ENCODE results near the gene DCBLD1.
"Not testable (repeated sequence)": the region's sequence is repeated elsewhere in the genome, so short reads cannot be mapped to it uniquely, and the experiment has no call there.

The DCBLD1 gene

DNA sequence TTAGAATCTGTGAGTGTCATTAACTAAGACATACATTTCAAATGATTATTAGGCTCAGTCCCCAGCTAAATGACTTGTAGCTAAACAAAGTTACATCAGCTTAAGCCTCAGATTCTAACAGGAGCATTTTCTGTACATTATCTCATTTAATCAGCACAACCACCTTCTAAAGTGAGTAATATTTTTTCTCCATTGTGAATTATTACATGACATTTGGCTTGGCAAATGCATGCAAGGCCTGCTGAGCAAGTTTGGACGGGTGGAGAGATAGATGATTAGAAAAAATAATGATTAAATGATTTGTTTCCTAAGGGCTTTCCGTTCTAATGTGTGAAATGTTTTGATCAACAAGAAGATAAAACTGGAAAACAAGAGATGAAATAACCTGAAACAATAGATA is 20.7 kb downstream of the DCBLD1 start:
- DNase-seq, result no peak

DNA sequence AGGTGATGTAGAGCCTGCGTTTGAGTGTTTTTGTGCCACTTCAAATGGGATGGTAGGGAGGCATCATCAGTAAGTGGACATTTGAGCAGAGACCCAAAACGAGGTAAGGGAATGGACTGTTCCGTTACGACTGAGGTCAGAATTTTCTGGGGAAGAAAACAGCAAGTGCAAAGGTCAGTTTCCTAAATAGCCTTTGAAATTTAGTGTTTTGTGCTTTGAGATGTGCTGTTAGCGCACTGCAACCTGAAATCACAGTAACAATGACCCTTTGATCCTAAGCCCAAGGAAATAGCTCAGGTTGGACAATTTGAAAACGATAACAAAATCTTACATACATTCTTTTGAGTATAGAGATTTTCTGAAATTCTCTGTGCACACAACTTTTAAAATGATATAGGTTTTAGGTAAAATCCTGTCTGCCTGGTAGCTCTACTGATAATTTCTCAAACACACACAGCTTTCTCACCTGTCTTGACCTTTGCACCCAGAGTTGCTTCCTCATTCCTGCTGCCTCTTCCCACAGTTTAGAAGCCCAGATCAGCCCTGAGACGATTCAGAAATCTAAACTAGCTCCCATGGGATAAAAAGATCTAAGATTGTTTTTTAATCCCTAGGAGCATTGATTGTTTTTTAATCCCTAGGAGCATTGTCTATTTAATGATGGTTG is 22.1 kb downstream of the DCBLD1 start:
- DNase-seq, result no peak

DNA sequence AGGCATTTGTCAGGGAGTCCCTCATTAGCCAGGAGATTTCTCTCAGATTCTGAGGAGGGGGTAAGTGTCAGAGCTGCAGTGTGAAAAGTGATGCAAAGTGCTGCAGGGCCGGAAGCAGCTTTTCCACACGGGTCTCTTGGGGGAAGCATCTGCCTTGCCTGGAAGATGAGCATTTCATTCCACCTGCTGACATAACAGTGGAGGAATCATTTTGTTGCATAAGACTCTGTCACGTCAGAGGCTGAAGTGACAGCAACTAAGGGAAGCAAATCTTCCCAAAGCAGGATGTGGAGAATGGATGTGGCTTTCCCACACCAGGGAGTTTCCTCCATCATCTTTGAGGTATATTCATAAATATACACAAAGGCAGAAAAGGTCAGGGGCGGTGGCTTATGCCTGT is 22.8 kb downstream of the DCBLD1 start:
- DNase-seq, result no peak

DNA sequence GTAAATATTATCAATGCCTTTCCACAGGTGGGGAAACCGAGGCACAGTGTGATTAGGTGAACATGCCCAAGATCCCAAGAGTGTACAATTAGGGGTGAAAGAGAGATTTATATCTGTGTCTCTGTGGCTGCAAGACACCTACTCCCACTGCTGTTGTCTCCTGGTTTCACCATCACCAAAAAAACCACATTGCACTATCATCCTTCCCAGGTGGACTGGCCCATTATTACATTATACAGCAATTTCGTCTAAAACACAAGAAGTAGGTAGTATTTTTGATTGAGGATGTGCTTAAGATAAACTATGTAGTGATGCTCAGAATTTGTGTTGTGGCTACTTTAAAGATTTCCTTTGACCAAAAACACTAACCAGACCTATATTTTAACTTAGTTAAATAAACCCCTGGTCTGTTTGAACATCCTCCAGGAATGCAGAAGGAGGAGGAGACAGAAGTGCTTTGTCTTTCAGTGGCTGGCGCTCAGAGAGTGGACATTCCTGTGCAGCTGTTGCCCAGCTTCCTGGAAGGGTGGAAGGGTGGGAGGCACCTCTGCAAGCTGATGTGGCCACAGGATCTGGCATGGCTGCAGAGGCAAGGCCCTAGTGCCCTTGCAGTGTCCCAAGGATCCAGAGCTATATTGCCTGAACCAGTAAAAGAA is 23.8 kb downstream of the DCBLD1 start:
- no peak for DNase-seq

DNA sequence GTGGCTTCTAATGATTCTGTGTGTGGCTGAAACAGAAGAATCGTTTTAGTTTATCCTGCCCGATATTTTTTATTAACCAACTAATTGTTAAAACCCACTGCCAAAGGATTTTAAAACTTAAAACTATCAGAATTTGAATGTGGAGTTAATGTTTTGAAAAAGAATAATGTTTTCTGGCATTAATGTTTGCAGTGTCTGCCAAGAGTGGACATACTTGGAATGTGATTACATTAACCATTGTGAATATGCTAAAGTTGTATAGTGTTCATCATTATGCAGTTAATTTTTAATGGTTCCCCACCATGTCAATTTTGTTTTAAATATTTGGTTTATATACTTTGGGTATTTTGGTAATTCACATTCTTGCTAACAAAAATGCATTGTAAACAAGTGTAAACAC is 24.4 kb downstream of the DCBLD1 start:
- DNase-seq, result no peak

DNA sequence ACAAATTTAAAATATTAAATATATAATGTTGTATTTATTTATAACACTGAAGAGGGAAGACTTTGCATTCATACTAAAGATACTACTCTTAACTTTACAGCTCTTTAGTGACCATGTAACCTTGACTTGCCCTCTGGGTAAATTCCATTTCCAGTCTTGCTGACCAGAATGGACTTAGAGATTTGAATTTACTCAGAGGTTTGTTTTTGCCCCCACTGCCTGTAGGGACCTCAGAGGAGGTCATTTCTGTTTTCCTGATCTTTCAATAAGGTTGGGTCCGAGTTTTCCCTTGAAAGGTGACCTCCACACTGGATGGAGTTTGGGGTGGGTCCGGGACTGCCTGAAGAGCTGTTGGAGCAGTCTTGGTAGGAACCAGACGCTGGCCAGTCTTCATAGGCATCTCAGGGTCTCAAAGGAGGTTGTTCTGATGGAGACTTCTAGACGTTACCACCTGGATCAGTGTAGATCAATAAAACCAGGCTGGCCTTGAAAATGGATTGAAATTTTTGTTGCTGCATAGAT is 26.0 kb downstream of the DCBLD1 start:
- no peak for DNase-seq

DNA sequence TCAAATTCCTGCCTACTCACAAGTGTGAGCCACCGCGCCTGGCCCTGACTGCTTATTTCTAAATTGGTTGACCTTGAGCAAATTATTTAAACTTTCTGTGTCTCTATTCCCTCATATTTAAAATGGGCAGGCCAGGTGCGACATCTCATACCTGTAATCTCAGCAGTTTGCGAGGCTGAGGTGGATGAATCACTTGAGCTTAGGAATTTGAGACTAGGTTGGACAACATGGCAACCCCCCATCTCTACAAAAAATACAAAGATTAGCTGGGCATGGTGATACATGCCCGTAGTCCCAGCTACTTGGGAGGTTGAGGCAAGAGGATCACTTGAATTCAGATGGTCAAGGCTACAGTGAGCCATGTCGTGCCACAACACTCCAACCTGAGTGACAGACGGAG is 26.5 kb downstream of the DCBLD1 start:
- DNase-seq, result no peak

DNA sequence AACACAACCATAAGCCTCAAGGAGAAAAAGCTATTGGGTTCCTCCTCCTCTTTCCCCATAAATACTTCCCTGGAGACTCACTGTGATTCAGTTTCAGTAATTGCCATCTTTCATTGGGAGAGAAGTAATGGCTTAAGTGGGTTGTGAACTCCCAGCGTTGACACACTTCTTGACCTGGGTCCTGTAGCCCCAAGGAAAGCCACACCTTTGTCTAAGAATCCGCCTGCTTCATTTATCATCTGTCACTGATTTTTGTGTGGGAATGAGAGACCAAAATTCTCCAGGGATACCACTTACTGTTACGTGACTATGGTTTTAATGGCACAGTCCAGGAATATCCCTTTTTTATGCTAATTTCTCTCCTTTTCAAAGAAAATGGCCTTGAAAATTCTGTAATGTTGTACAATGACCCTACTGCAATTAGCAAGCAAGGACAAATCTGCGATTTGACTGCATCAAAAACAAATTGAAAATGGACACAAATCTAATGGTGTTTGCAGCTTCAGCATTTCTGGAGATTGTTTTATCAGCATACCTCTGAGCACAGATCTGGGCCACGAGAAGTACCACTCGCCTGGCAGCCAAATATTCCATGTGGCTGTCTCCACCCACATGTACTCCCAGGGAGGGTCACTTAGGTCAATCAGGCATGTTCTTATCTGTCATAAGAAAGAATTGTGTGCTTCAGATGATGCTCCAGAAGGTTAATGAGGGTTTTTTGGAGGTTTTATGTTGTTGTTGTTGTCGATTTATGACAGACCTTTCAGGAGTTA is 29.8 kb downstream of the DCBLD1 start:
- no peak for DNase-seq

DNA sequence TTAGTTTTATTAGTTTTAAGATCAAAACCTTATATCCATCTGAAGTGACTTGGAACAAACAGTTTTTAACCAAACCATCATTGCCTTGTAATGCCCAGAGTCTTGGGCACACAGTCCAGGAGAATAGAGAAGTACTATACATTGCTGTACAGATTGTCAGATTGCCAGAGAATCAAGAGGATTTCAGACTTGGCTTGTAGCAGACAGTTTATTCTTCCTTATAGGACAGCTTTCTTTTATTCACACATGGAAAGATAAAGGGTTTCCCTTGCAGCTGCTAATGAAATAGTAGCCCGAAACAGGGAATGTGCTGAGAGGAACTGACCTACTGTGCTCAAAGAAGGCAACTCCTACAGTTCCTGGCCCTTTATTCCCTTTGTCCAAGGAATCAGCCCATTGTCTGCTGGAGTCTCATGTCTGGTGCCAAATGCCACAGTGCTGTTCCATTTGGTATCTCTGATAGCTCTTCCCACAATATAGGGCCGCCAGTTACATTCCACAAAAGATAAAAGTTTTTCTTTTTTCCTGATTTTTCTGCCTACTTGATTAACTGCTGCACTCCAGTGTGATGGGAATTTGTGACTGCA is 30.6 kb downstream of the DCBLD1 start:
- DNase-seq, result no peak

DNA sequence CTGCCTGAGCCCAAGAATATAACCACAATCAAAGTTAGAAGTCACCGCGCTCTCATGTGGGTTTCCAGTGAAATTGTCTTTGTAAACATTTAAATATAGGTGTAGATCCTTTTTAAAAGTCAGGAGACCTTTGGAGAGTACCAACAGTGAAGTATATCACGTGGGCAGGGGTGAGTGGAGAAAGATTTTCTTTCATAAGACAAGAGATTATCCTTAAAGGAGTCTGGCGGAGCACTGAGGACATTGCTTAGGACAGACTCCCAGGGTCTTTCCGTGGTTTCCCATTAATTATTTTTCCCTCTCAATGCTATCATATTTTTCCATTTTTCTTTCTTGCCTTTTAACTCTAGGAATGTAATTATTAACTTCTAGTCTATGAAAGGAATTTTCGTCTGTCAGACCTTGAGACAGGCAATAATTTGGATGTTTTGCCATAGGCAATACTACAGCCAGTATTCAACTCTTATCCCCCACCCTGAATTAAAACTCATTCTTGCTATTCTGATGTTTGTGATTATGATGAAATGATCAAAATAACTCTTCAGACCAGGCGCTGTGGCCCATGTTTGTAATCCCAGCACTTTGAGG is 31.4 kb downstream of the DCBLD1 start:
- DNase-seq, result no peak

DNA sequence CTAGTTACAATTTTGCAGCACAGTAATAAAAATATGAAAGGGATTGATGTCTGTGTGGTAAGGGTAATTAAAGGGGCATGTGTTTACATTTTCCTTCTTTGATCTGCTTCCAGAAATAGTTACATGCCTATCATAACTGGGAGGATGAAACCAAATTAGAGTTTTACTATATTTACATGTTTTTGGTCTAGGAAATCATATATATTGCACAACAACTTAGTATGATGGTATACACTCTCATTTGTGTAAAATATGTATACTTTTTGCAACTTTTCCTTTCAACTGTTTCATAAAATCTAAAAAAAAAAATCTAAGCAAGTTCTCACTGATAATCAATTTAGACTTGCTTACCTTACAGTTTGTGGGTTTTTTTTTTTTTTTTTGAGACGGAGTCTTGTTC is 32.2 kb downstream of the DCBLD1 start:
- no peak for DNase-seq

DNA sequence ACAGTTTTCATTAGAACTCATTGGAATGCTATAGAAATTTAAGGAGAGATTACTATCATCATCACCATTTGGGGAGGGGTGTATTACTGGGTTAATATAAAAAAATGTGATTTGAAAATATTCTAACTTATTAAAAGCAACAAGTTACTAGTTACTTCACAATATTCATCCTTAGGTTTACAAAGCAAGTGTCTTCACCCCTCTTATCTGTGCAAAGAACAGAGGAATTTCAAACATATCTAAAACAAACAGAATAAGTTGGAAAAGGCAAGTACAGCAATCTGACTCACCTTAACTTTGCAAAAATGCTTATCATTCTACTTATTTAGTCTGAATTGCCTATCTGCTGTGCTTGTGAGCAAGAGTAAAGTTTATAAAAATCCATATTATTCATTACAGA is 32.9 kb downstream of the DCBLD1 start:
- DNase-seq, result no peak

DNA sequence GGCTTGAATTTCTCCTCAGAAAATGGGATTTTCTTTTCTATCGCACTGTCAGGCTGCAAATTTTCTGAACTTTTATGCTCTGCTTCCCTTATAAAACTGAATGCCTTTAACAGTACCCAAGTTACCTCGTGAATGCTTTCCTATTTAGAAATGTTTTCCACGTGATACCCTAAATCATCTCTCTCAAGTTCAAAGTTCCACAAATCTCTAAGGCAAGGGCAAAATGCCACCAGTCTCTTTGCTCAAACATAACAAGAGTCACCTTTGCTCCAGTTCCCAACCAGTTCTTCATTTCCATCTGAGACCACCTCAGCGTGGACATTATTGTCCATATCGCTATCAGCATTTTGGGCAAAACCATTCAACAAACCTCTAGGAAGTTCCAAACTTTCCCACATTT is 35.5 kb downstream of the DCBLD1 start:
- not testable (repeated sequence) for DNase-seq

DNA sequence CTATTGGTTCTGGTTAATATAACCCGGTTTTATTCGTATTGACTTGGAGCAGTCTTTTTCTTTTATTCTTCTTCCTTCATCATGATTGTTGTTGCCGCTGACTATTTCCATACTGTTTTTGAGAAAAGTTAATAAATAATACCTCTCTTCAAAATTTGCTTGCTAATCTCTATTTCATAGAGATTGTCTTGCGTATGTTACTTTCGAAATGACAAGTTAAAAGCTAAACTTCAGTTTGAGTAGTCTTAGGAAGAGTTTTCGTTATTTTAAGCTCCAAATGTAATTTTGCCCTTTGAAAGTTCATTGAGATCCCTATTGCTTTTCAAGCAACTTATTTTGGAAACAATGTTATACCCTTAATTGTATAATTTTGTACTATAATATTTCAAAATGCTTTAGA is 36.4 kb downstream of the DCBLD1 start:
- DNase-seq, result no peak

DNA sequence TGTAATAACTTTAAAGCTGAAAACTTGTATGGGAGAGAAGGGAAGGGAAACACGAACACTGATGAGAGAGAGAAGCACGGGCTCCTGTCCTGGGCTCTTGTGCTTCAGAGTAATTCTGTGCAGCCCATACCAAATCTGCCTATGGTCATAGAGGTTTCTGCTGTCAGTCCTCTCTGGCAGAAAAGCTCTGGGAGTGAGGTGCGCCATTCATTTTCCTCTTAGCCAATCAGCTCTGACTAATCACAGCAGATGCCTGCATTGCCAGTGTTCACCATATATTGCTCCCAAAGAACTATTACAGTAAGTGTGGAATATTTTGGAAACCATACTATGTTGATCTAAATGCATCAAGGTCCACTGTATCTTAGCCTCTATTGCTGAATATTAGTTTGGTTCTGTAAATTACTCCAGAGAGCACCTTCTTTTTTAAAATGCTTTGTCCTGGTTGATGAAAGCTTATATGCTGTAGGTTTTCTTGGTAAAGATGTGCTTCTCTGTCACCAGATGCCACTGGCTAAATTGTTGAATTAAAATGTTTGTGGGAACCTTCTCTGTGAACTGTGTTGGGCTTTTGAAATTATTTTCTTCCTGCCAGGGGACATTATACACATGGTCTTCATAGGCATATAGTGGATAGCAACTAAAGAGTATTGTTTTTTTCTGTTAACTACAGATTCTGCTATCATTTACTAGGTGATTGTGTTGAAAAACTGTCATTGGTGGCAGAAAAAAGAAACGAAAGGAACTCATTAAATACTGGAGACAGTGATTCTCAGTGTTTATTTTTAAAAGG is 38.3 kb downstream of the DCBLD1 start:
- DNase-seq, result no peak

DNA sequence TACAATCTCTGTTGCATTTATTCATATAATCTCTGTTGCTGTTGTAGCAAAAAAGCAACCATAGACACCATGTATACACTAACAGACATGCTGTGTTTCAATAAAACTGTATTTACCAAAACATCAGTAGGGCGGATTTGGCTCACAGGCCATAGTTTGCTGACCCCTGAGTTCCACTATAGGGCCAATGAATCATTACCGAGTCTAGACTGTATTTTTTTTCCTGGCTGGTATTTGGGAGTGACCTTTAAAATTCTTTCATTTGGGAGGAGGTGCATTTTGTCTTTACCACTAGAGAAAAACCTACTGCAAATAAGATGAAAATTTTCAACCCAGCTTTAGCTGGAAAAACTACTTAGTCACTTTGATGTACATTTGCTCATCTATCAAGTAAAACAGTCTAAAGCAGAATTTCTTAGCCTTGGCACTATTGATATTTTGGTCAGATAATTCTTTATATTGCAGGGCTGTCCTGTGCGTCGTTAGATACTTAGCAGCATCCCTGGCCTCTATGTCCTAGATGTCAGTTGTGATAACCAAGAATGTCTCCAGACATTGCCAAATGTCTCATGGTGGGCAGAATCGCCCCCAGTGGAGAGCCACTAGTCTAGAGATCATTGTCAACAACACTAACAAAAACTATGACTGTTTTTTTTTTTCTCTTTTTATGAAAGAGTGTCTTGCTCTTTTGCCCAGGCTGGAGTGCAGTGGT is 39.5 kb downstream of the DCBLD1 start:
- no peak for DNase-seq

DNA sequence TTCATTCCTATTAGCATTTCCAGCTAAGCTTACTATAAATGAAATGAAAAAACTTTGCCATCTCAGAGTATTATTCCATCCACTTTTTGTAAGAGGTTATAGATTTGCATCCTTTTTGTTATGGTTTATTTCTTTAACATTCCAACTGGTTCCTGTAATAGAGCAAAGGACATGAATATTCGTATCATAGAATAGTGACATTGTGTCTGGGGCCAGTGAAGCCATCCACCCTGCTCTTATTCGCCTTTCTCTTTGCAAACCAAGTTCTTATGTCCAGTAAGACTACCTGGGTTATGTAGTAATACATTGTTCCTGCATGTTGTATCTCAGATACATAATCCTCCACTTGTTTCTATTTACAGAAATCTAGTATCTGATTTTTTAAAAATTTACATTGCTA is 43.1 kb downstream of the DCBLD1 start:
- no peak for DNase-seq

DNA sequence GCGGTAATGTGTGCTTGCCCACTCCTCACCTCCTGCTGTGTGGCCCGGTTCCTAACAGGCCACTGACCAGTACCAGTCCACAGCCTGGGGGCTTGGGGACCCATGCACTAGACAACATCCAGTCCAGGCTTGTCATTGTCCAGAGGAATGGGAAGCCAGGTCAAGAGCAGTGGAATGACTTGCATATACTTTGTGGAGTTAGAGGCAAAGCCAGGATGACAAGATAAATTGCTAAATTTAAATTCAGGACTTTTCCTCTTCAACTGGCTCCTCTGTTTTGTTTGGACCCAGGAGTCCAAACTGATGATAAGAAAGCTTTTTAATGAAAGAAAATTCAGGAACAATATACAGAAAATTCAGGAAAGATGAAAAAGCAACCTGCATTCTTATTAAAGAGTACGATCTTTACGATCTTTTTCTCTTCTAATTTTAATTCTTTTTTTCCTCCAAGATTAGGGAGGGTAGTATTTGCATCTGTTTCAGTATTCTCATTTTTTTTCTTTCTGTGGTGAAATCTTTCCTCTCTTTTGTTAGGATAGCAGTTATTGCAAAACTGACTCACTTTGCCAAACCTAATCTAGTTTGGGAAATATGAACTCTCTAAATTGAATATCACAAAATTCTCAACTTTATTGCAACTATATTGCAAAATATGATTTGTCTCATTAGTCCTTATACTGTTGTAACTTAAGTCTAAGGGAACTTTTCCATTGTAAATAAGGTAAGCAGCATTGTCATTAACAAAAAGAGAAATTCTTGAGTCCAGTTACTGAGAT is 48.2 kb downstream of the DCBLD1 start:
- DNase-seq, result no peak

DNA sequence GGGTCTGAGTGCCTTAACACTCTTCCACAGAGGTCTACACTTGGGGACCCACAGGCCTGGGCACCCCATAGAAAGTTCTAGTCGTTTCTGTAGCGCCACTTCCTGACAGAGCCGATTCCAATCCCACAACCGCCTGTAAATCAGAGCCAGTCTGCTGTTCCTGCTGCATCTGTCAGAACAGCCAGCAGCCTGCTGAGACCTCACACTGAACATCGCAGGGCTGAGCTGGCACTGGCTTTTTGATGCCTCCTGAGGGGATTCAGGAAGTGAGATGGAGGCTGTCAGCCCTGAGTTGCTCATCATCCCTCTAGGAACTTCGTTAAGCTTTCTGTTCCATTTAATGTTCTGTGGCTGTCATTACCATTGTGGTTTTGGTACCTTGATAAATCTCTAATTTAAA is 48.9 kb downstream of the DCBLD1 start:
- DNase-seq, result no peak

DNA sequence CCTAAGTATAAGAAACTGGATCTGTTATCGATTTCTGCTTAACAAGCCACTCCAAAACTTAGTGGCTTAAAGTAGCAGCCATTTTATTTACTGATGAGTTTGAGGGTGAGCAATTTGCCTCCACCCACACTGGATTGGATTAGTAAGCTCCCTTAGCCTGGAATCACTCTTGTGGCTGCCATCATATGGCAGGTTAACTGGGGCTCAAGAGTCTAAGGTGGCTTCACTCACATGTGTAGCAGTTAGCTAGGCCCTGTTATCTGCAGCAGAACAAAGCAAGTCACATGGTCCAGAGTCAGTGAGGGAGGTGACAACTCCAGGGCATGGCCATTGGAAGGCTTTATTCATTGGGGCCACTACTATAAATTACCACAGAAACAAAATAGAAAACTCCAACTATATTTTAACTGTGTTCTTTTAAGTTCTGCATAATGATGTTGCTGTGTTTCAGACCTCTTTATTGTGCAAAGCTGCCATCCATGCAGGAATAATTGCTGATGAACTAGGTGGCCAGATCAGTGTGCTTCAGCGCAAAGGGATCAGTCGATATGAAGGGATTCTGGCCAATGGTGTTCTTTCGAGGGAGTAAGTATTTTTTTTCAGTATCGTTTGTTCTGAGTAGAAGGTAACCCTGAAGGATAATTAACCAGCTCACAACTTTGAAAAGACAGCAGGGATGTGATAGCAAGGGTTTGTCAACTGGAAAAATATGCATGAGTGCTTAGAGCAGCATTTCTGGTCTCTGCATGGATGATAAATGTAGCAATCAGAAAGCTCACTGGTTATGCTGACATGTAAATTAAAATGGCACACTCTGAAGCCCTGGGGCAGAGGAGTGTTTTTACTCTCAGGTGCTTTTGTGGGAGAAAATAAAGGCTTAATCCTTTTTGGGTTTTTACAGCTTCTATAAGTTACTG is 49.6 kb downstream of the DCBLD1 start:
- no peak for DNase-seq
